Measurements from ENCODE around the gene ICOSLG.
"Not testable (repeated sequence)": the region's sequence is repeated elsewhere in the genome, so short reads cannot be mapped to it uniquely, and the experiment has no call there.

ICOSLG gene

DNA sequence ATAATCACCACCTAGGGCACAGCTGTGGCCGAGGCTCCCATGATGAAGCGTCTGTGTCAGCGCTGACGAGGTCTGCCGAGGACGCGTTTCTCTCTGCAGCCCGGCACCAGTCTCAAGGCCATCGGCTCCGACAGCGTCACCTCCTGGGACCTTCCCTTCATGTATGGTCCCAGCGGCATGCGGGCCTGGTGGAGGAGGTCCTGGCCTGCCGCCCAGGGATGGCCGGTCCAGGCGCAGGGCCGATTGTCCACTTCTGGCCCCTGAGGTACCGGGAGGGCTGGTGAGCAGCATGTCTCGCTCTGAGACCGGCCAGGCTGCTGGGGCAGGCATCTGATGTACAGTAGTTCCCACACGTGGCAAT, 43.6 kb downstream of the ICOSLG start:
- not testable (repeated sequence) for H3K9me3 ChIP-seq (replicated peaks in 1 of 2; ENCODE audit: control insufficient read depth in 2 of 2, insufficient read depth in 1 of 2, low read depth in 1 of 2, low read length in 2 of 2); H3K4me2 ChIP-seq (ENCODE audit: insufficient read depth, low read length, poor library complexity, severe bottlenecking); DNase-seq (ENCODE audit: low spot score); H3K23ac ChIP-seq (ENCODE audit: low read depth, low read length, poor library complexity); H3K79me1 ChIP-seq (ENCODE audit: low read depth, low read length); H2AK5ac ChIP-seq (ENCODE audit: low read depth, low read length); H2BK5ac ChIP-seq (ENCODE audit: low read length); H2AFZ ChIP-seq (ENCODE audit: low read length); H3K14ac ChIP-seq (ENCODE audit: low read length); H2BK120ac ChIP-seq (ENCODE audit: low read depth, low read length); H2BK12ac ChIP-seq (ENCODE audit: low read length); H3K4me3 ChIP-seq (ENCODE audit: low read length in 2 of 2); H3K4me1 ChIP-seq (ENCODE audit: control insufficient read depth in 2 of 2, insufficient read depth in 1 of 2, low read depth in 1 of 2, low read length in 2 of 2); H3K36me3 ChIP-seq (replicated peaks in 1 of 2; ENCODE audit: control insufficient read depth in 2 of 2, insufficient read depth in 2 of 2, low read length in 2 of 2); H3K18ac ChIP-seq (ENCODE audit: low read length); H4K8ac ChIP-seq (ENCODE audit: low read depth, low read length); H3K27me3 ChIP-seq (ENCODE audit: control insufficient read depth in 3 of 3, insufficient read depth in 3 of 3, low read depth in 1 of 3, low read length in 3 of 3); H2BK15ac ChIP-seq (ENCODE audit: low read length); H3K4ac ChIP-seq (ENCODE audit: low read length); H3K27ac ChIP-seq (replicated peaks; ENCODE audit: low read length); H3K9ac ChIP-seq (ENCODE audit: low read depth, low read length, poor library complexity); H4K91ac ChIP-seq (ENCODE audit: low read depth, low read length, poor library complexity)
- WGBS, 2 donors (ENCODE audit: extremely low coverage in 2 of 2, insufficient read length in 2 of 2, insufficient replicate concordance in 1 of 2) = no CpG with 5 or more reads among the region's 21 CpGs

DNA sequence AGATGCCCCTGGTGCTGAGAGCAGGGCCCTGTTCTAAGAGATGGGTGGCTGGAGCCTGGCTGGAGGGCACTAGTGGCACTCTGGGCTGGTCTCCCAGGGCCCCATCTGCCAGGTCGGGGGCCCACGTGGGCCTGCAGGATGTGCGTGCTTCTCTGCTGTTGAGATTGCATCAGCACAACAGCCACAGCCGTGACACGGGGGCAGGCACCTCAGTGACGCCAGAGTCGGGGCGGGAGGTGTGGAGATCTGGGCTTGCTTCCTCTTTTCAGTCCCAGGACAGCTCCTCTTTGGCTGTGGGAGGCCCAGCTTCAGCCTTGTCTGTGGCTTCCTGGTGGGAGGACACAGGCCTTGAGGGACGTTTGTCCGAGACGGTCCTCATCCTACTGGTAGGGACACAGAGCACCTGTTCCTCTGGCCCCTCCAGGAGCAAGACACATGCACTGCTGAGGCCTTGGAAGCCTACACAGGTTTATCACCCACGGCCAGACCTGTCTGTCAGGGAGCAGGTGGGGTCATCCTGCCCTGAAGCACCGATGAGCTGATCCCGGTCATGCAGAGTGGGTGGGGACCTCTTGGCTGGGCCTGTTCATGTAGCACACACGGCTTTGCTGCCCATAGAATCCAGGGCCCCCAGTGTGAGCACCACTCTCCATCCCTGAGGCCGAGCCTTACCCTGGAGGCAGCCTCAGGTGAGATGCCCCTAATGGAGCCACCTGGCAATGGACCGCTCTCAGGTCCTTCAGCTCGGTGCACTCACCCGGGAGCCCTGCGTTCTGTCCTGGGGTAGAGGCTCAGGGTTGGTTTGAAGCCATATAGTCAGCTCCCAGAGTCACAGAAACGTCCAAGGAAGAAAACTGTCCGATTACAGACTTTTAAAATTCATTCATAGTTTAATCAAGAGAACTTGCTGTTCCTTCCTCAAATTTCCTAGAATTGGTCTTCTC, 44.3 kb downstream of the ICOSLG start:
- H3K23ac ChIP-seq (ENCODE audit: low read depth, low read length, poor library complexity); H3K36me3 ChIP-seq (replicated peaks in 1 of 2; ENCODE audit: control insufficient read depth in 2 of 2, insufficient read depth in 2 of 2, low read length in 2 of 2); DNase-seq (ENCODE audit: low spot score); H3K4me3 ChIP-seq (ENCODE audit: low read length in 2 of 2); H4K91ac ChIP-seq (ENCODE audit: low read depth, low read length, poor library complexity); H3K4ac ChIP-seq (ENCODE audit: low read length); H2BK15ac ChIP-seq (ENCODE audit: low read length); H2BK120ac ChIP-seq (ENCODE audit: low read depth, low read length); H3K27me3 ChIP-seq (ENCODE audit: control insufficient read depth in 3 of 3, insufficient read depth in 3 of 3, low read depth in 1 of 3, low read length in 3 of 3); H2BK5ac ChIP-seq (ENCODE audit: low read length); H3K18ac ChIP-seq (ENCODE audit: low read length); H3K9me3 ChIP-seq (replicated peaks in 1 of 2; ENCODE audit: control insufficient read depth in 2 of 2, insufficient read depth in 1 of 2, low read depth in 1 of 2, low read length in 2 of 2); H4K8ac ChIP-seq (ENCODE audit: low read depth, low read length); H3K4me2 ChIP-seq (ENCODE audit: insufficient read depth, low read length, poor library complexity, severe bottlenecking); H3K9ac ChIP-seq (ENCODE audit: low read depth, low read length, poor library complexity); H2AK5ac ChIP-seq (ENCODE audit: low read depth, low read length); H3K4me1 ChIP-seq (ENCODE audit: control insufficient read depth in 2 of 2, insufficient read depth in 1 of 2, low read depth in 1 of 2, low read length in 2 of 2); H3K79me1 ChIP-seq (ENCODE audit: low read depth, low read length); H2AFZ ChIP-seq (ENCODE audit: low read length); H3K27ac ChIP-seq (replicated peaks; ENCODE audit: low read length); H3K14ac ChIP-seq (ENCODE audit: low read length); H2BK12ac ChIP-seq (ENCODE audit: low read length): not testable (repeated sequence)
- WGBS, 2 donors (ENCODE audit: extremely low coverage in 2 of 2, insufficient read length in 2 of 2, insufficient replicate concordance in 1 of 2) = no CpG with 5 or more reads among the region's 22 CpGs

DNA sequence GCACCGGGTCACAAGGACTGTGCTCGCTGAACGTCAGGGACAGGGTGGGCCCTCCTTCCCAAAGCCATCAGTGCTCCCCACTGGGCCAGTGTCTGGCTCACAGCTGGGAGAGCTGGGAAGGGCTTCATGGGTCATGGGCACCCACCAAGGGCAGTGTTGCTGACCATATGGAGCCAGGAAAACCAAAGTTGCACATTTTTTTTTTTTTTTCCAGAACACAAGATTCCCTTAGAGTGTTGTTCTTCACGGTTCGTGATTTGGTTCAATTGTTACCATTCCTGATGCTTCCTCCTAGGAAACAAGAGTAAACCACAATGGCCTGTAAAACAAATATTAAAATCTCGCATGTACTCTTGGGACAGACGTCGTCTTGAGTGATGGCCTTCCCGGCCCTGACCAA, 45.9 kb downstream of the ICOSLG start:
- WGBS, 2 donors (ENCODE audit: extremely low coverage in 2 of 2, insufficient read length in 2 of 2, insufficient replicate concordance in 1 of 2) = no CpG with 5 or more reads among the region's 9 CpGs
- H3K14ac ChIP-seq (ENCODE audit: low read length) = not testable (repeated sequence)

DNA sequence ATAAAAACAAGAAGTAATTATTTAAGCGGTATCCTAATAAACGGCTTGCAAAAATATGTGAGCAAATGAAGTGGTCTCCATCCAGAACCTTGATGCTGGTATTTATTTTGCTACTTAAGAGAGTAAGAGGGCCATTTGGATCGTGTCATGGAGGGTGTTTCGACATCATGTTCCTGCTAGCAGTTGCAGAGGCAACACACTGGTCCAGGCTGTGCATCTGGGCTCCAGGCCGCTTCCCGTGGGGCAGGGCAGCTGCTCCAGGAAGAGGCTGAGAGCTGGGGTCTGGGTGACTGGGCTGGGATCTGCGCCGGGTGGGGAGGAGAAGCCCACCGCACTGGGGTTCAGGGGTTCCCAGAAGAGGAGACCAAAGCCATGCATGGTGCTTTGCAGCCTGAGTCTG, 46.3 kb downstream of the ICOSLG start:
- H2AK5ac ChIP-seq (ENCODE audit: low read depth, low read length); H3K4me2 ChIP-seq (ENCODE audit: insufficient read depth, low read length, poor library complexity, severe bottlenecking); H2BK5ac ChIP-seq (ENCODE audit: low read length); DNase-seq (ENCODE audit: low spot score); H3K14ac ChIP-seq (ENCODE audit: low read length); H4K8ac ChIP-seq (ENCODE audit: low read depth, low read length); H3K27me3 ChIP-seq (ENCODE audit: control insufficient read depth in 3 of 3, insufficient read depth in 3 of 3, low read depth in 1 of 3, low read length in 3 of 3); H2BK120ac ChIP-seq (ENCODE audit: low read depth, low read length); H3K18ac ChIP-seq (ENCODE audit: low read length); H3K4ac ChIP-seq (ENCODE audit: low read length); H3K27ac ChIP-seq (replicated peaks; ENCODE audit: low read length); H2BK12ac ChIP-seq (ENCODE audit: low read length); H3K9me3 ChIP-seq (replicated peaks in 1 of 2; ENCODE audit: control insufficient read depth in 2 of 2, insufficient read depth in 1 of 2, low read depth in 1 of 2, low read length in 2 of 2); H3K79me1 ChIP-seq (ENCODE audit: low read depth, low read length); H2AFZ ChIP-seq (ENCODE audit: low read length); H3K36me3 ChIP-seq (replicated peaks in 1 of 2; ENCODE audit: control insufficient read depth in 2 of 2, insufficient read depth in 2 of 2, low read length in 2 of 2); H4K91ac ChIP-seq (ENCODE audit: low read depth, low read length, poor library complexity); H3K4me3 ChIP-seq (ENCODE audit: low read length in 2 of 2); H2BK15ac ChIP-seq (ENCODE audit: low read length); H3K23ac ChIP-seq (ENCODE audit: low read depth, low read length, poor library complexity); H3K9ac ChIP-seq (ENCODE audit: low read depth, low read length, poor library complexity); H3K4me1 ChIP-seq (ENCODE audit: control insufficient read depth in 2 of 2, insufficient read depth in 1 of 2, low read depth in 1 of 2, low read length in 2 of 2): not testable (repeated sequence)
- no CpG with 5 or more reads among the region's 9 CpGs for WGBS, 2 donors (ENCODE audit: extremely low coverage in 2 of 2, insufficient read length in 2 of 2, insufficient replicate concordance in 1 of 2)

More for the DNA sequence above, 45.9 kb downstream of the ICOSLG start:
- not testable (repeated sequence) for H2BK120ac ChIP-seq (ENCODE audit: low read depth, low read length); H3K4ac ChIP-seq (ENCODE audit: low read length); H3K18ac ChIP-seq (ENCODE audit: low read length); H4K8ac ChIP-seq (ENCODE audit: low read depth, low read length); DNase-seq (ENCODE audit: low spot score); H2AFZ ChIP-seq (ENCODE audit: low read length); H3K4me1 ChIP-seq (ENCODE audit: control insufficient read depth in 2 of 2, insufficient read depth in 1 of 2, low read depth in 1 of 2, low read length in 2 of 2); H3K27me3 ChIP-seq (ENCODE audit: control insufficient read depth in 3 of 3, insufficient read depth in 3 of 3, low read depth in 1 of 3, low read length in 3 of 3); H3K23ac ChIP-seq (ENCODE audit: low read depth, low read length, poor library complexity); H2BK5ac ChIP-seq (ENCODE audit: low read length); H3K9ac ChIP-seq (ENCODE audit: low read depth, low read length, poor library complexity); H3K4me3 ChIP-seq (ENCODE audit: low read length in 2 of 2); H3K79me1 ChIP-seq (ENCODE audit: low read depth, low read length); H3K4me2 ChIP-seq (ENCODE audit: insufficient read depth, low read length, poor library complexity, severe bottlenecking); H3K9me3 ChIP-seq (replicated peaks in 1 of 2; ENCODE audit: control insufficient read depth in 2 of 2, insufficient read depth in 1 of 2, low read depth in 1 of 2, low read length in 2 of 2); H3K36me3 ChIP-seq (replicated peaks in 1 of 2; ENCODE audit: control insufficient read depth in 2 of 2, insufficient read depth in 2 of 2, low read length in 2 of 2); H2BK12ac ChIP-seq (ENCODE audit: low read length); H2AK5ac ChIP-seq (ENCODE audit: low read depth, low read length); H2BK15ac ChIP-seq (ENCODE audit: low read length); H4K91ac ChIP-seq (ENCODE audit: low read depth, low read length, poor library complexity); H3K27ac ChIP-seq (replicated peaks; ENCODE audit: low read length)
